ENCODE measurements around the gene SS18L1.

Gene SS18L1

GRCh38 chr20:62186096-62186426, 42.5 kb downstream of the SS18L1 start:
- no peak for TF ChIP-seq TCF4 (CRISPR knock-in tag; IDR thresholded peaks at IDR 0.05; ENCODE audit: borderline replicate concordance)
- no peak for TF ChIP-seq ZNF8 (CRISPR knock-in tag; IDR thresholded peaks at IDR 0.05)
- no peak for TF ChIP-seq ZNF565 (CRISPR knock-in tag; conservative IDR thresholded peaks at IDR 0.05; ENCODE audit: low read depth)
- TF ChIP-seq RARB (CRISPR knock-in tag; IDR thresholded peaks at IDR 0.05) = no peak
- TF ChIP-seq CREB5 (CRISPR knock-in tag; IDR thresholded peaks at IDR 0.05; ENCODE audit: low read depth) = no peak
- no peak for TF ChIP-seq ZFP3 (CRISPR knock-in tag; IDR thresholded peaks at IDR 0.05)
- TF ChIP-seq ZC3H10 (CRISPR knock-in tag; IDR thresholded peaks at IDR 0.05) = no peak
- TF ChIP-seq CSRNP3 (CRISPR knock-in tag; IDR thresholded peaks at IDR 0.05) = no peak
- ATAC-seq = no peak

GRCh38 chr20:62186887-62187866, 43.6 kb downstream of the SS18L1 start:
- ATAC-seq = no peak
- TF ChIP-seq ZC3H10 (CRISPR knock-in tag; IDR thresholded peaks at IDR 0.05) = no peak

- TF ChIP-seq RARB (CRISPR knock-in tag; IDR thresholded peaks at IDR 0.05) (no peak), ZFP3 (CRISPR knock-in tag; IDR thresholded peaks at IDR 0.05) (no peak), ZNF8 (CRISPR knock-in tag; IDR thresholded peaks at IDR 0.05) (no peak), ESRRG (CRISPR knock-in tag; IDR thresholded peaks at IDR 0.05) (no peak), TCF4 (CRISPR knock-in tag; IDR thresholded peaks at IDR 0.05; ENCODE audit: borderline replicate concordance) (no peak), CREB5 (CRISPR knock-in tag; IDR thresholded peaks at IDR 0.05; ENCODE audit: low read depth) (no peak), CSDC2 (CRISPR knock-in tag; IDR thresholded peaks at IDR 0.05) (no peak), BACH2 (CRISPR knock-in tag; IDR thresholded peaks at IDR 0.05; ENCODE audit: borderline replicate concordance) (no peak), ZFP30 (CRISPR knock-in tag; IDR thresholded peaks at IDR 0.05) (no peak), OSR1 (CRISPR knock-in tag; IDR thresholded peaks at IDR 0.05) (no peak), PPARA (CRISPR knock-in tag; IDR thresholded peaks at IDR 0.05; ENCODE audit: borderline replicate concordance) (no peak), CSRNP3 (CRISPR knock-in tag; IDR thresholded peaks at IDR 0.05) (no peak), PATZ1 (CRISPR knock-in tag; IDR thresholded peaks at IDR 0.05; ENCODE audit: borderline replicate concordance) (no peak), ISL1 (CRISPR knock-in tag; IDR thresholded peaks at IDR 0.05) (no peak), POU6F1 (CRISPR knock-in tag; IDR thresholded peaks at IDR 0.05; ENCODE audit: borderline replicate concordance, low read depth) (no peak), TOX (CRISPR knock-in tag; IDR thresholded peaks at IDR 0.05; ENCODE audit: borderline replicate concordance) (no peak), ZNF565 (CRISPR knock-in tag; conservative IDR thresholded peaks at IDR 0.05; ENCODE audit: low read depth) (no peak), ARNTL (CRISPR knock-in tag; IDR thresholded peaks at IDR 0.05; ENCODE audit: borderline replicate concordance, low read depth) (no peak), ZNF70 (CRISPR knock-in tag; IDR thresholded peaks at IDR 0.05) (no peak), TSHZ2 (CRISPR knock-in tag; IDR thresholded peaks at IDR 0.05) (no peak)
- ATAC-seq = no peak
Observed at GRCh38 chr20:62190639-62191411, 47.3 kb downstream of the SS18L1 start.

All from SK-N-SH treated with all-trans-retinoic acid at 6 μM for 48 hours (cell line).